Neural cell (in vitro differentiated cells): ENCODE results near the gene HIPK2.

Experiments used
- EP300 ChIP-seq: fragments of 450-650 bp; conservative IDR thresholded peaks from 2 replicates; pipeline ENCODE4 v1.6.1; 2014; ENCODE audit warnings: antibody characterized with exemption, mild to moderate bottlenecking, moderate library complexity; ENCODE audit not compliant: poor library complexity, severe bottlenecking
- EZH2 ChIP-seq: fragments of 200-600, 300-800 bp; shearing (Covaris generic), sonication (generic); IDR thresholded peaks from 2 replicates; pipeline ENCODE4 v1.6.1; 2014; ENCODE audit warnings: antibody characterized with exemption, low read length, borderline replicate concordance, mild to moderate bottlenecking; ENCODE audit not compliant: insufficient read depth, poor library complexity, severe bottlenecking
- SMC3 ChIP-seq: fragments of 450-650 bp; conservative IDR thresholded peaks from 2 replicates; pipeline ENCODE4 v1.6.1; 2014; ENCODE audit warnings: antibody characterized with exemption, mild to moderate bottlenecking, moderate library complexity; ENCODE audit not compliant: poor library complexity
- TF ChIP-seq, protein P1 (sequence below): fragments of 450-650 bp; IDR thresholded peaks from 2 replicates; pipeline ENCODE4 v1.5.1; 2014; ENCODE audit warnings: antibody characterized with exemption, mild to moderate bottlenecking, moderate library complexity; ENCODE audit not compliant: poor library complexity, severe bottlenecking
- TF ChIP-seq, protein P2 (sequence below): IDR thresholded peaks from 2 replicates; pipeline ENCODE4 v1.6.1; 2012; ENCODE audit warnings: borderline replicate concordance

DNA sequence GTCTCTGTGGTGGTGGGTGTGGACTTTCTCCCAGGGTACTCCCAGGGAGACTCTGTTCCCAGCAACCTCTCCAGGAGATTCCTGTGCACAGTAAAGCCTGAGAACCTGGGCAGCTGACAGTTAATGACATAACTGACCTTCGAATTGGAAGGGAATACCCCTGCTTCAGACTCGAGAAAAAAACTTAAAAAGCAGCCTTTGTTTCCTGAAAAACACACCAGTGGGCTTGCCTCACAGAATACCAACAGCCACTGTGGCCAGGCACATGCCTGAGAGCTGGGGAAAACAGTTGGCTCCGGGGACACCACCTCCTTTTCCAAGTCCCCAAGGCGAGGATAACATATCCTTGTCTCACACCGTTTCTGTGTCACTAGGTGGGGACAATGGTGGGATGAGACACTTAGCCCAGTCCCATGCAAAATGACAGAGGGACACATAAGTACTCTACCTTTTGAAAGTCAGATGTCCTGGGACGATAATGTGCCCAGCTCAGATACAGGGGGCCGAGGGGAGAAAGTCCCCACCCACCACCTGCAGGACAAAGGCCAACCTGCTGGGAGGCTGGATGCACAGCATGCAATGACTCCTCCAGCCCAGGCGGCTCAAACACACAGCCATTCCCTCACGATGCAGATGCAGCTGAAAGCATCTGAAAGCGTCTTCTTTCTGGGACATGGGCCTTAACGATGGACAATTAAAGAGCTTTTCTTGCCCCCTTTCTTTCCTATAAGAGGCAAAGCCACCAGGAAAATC, 65.6 kb downstream of the HIPK2 start:
- TF ChIP-seq, protein P1, sequence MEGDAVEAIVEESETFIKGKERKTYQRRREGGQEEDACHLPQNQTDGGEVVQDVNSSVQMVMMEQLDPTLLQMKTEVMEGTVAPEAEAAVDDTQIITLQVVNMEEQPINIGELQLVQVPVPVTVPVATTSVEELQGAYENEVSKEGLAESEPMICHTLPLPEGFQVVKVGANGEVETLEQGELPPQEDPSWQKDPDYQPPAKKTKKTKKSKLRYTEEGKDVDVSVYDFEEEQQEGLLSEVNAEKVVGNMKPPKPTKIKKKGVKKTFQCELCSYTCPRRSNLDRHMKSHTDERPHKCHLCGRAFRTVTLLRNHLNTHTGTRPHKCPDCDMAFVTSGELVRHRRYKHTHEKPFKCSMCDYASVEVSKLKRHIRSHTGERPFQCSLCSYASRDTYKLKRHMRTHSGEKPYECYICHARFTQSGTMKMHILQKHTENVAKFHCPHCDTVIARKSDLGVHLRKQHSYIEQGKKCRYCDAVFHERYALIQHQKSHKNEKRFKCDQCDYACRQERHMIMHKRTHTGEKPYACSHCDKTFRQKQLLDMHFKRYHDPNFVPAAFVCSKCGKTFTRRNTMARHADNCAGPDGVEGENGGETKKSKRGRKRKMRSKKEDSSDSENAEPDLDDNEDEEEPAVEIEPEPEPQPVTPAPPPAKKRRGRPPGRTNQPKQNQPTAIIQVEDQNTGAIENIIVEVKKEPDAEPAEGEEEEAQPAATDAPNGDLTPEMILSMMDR = no peak
- no peak for TF ChIP-seq EP300
- no peak for TF ChIP-seq EZH2
- TF ChIP-seq, protein P2, sequence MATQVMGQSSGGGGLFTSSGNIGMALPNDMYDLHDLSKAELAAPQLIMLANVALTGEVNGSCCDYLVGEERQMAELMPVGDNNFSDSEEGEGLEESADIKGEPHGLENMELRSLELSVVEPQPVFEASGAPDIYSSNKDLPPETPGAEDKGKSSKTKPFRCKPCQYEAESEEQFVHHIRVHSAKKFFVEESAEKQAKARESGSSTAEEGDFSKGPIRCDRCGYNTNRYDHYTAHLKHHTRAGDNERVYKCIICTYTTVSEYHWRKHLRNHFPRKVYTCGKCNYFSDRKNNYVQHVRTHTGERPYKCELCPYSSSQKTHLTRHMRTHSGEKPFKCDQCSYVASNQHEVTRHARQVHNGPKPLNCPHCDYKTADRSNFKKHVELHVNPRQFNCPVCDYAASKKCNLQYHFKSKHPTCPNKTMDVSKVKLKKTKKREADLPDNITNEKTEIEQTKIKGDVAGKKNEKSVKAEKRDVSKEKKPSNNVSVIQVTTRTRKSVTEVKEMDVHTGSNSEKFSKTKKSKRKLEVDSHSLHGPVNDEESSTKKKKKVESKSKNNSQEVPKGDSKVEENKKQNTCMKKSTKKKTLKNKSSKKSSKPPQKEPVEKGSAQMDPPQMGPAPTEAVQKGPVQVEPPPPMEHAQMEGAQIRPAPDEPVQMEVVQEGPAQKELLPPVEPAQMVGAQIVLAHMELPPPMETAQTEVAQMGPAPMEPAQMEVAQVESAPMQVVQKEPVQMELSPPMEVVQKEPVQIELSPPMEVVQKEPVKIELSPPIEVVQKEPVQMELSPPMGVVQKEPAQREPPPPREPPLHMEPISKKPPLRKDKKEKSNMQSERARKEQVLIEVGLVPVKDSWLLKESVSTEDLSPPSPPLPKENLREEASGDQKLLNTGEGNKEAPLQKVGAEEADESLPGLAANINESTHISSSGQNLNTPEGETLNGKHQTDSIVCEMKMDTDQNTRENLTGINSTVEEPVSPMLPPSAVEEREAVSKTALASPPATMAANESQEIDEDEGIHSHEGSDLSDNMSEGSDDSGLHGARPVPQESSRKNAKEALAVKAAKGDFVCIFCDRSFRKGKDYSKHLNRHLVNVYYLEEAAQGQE = no peak
- TF ChIP-seq SMC3 = no peak
